GM12878 (cell line): Measurements from ENCODE around the gene ICAM4. TPM values are rescaled to one million over a fixed set of nuclear protein-coding genes. Genes with fewer than 3 reads are reported as not detected.
A peak's percentile ranks its signal among the peaks of the same experiment; 100 is the strongest.

Experiments
- ATAC-seq: fragments of 200-7000 bp; cut with Tn5 transposase; 3 replicates; pipeline ENCODE4 v1.9.1; 2020; ENCODE audit warnings: mild to moderate bottlenecking, moderate library complexity
- BruUV-seq: library from RNA; stranded (reverse); fragments of 400-500 nt; replicated peaks from 2 replicates; lab custom pipeline; 2021; lab: Mats Ljungman, UMichigan
- CTCF ChIA-PET: fragments of 300-600 bp; sonication (Branson Sonifier 250); formaldehyde crosslinking; extraction: SDS; loops from one replicate; lab custom pipeline; 2021; ENCODE audit warnings: inconsistent platforms; lab: Yijun Ruan, JAX
- POLR2A ChIA-PET: fragments of 350-600 bp; formaldehyde crosslinking; extraction: SDS; loops from one replicate; lab custom pipeline; 2021; ENCODE audit warnings: inconsistent platforms; lab: Charles Lee
- RAD21 ChIA-PET: fragments of 300-600 bp; sonication (Branson Sonifier 250); formaldehyde crosslinking; loops from one replicate; lab custom pipeline; 2023; ENCODE audit warnings: antibody characterized with exemption; ENCODE audit not compliant: unreplicated experiment; lab: Charles Lee
- SMC1A ChIA-PET: fragments of 300-600 bp; sonication (Branson Sonifier 250); formaldehyde crosslinking; loops from one replicate; lab custom pipeline; 2023; ENCODE audit not compliant: unreplicated experiment, uncharacterized antibody; lab: Charles Lee
- DNase-seq: peaks from one replicate; pipeline ENCODE4 v3.0.0-alpha.2; 2011; ENCODE audit warnings: low read depth, low spot score
- FAIRE-seq: peaks from 3 replicates; lab custom pipeline; 2011; peaks lifted over from hg19 to GRCh38; lab: Jason Lieb, UNC
- H2AFZ ChIP-seq: 2 replicates; pipeline ENCODE4 v1.6.0; 2011; ENCODE audit warnings: low read depth, low read length, control low read depth; ENCODE audit not compliant: control insufficient read depth
- H3K27ac ChIP-seq: 2 replicates; pipeline ENCODE4 v1.5.1; 2011; ENCODE audit warnings: control low read depth; ENCODE audit not compliant: control insufficient read depth, insufficient read depth
- H3K27me3 ChIP-seq, 2 experiments: replicated peaks in 1 of 2; 2 replicates each; pipeline versions ENCODE4 v1.6.0 to v1.6.1; 2011; ENCODE audit warnings: low read length in 1 of 2; ENCODE audit not compliant: control insufficient read depth in 2 of 2, insufficient read depth in 2 of 2
- H3K36me3 ChIP-seq, 2 experiments: 2 replicates each; pipeline ENCODE4 v1.5.1; 2011; ENCODE audit warnings: low read length in 1 of 2; ENCODE audit not compliant: control insufficient read depth in 2 of 2, insufficient read depth in 2 of 2
- H3K4me1 ChIP-seq: 2 replicates; pipeline ENCODE4 v1.6.1; 2011; ENCODE audit warnings: mild to moderate bottlenecking, low read length, moderate library complexity, mixed read lengths; ENCODE audit not compliant: control insufficient read depth, insufficient read depth
- H3K4me2 ChIP-seq: 2 replicates; pipeline ENCODE4 v1.6.0; 2011; ENCODE audit warnings: control low read depth; ENCODE audit not compliant: control insufficient read depth, insufficient read depth
- H3K4me3 ChIP-seq: fragments of 200-600 bp; sonication (generic); 2 replicates; pipeline ENCODE4 v1.5.1; 2016
- H3K79me2 ChIP-seq: 2 replicates; pipeline ENCODE4 v1.6.0; 2011; ENCODE audit warnings: low read length; ENCODE audit not compliant: control insufficient read depth, insufficient read depth
- H3K9ac ChIP-seq: 2 replicates; pipeline ENCODE4 v1.8.0; 2011; ENCODE audit warnings: low read length, control low read depth, mixed read lengths; ENCODE audit not compliant: control insufficient read depth, insufficient read depth
- H3K9me3 ChIP-seq: replicated peaks from 3 replicates; pipeline ENCODE4 v1.5.1; 2011; ENCODE audit warnings: mild to moderate bottlenecking, low read length; ENCODE audit not compliant: control insufficient read depth, insufficient read depth
- H4K20me1 ChIP-seq: 2 replicates; pipeline ENCODE4 v1.6.0; 2011; ENCODE audit not compliant: control insufficient read depth, insufficient read depth
- ASH2L ChIP-seq: fragments of 300-600, 200-600 bp; sonication (generic); IDR thresholded peaks from 2 replicates; pipeline ENCODE4 v1.6.1; 2017; ENCODE audit warnings: low read depth, mild to moderate bottlenecking, borderline replicate concordance
- DPF2 ChIP-seq: fragments of 450-650 bp; IDR thresholded peaks from 2 replicates; pipeline ENCODE4 v1.6.1; 2017; ENCODE audit warnings: mild to moderate bottlenecking
- FOXK2 ChIP-seq: fragments of 450-650 bp; IDR thresholded peaks from 2 replicates; pipeline ENCODE4 v1.6.1; 2017; ENCODE audit warnings: mild to moderate bottlenecking, moderate library complexity
- MEF2B ChIP-seq: fragments of 450-650 bp; IDR thresholded peaks from 2 replicates; pipeline ENCODE4 v1.6.1; 2018; ENCODE audit warnings: mild to moderate bottlenecking, moderate library complexity; ENCODE audit not compliant: partially characterized antibody, poor library complexity, severe bottlenecking
- NKRF ChIP-seq: fragments of 450-650 bp; conservative IDR thresholded peaks from 2 replicates; pipeline ENCODE4 v1.6.1; 2017; ENCODE audit warnings: mild to moderate bottlenecking, moderate library complexity
- NR2C2 ChIP-seq: IDR thresholded peaks from 2 replicates; pipeline ENCODE4 v1.6.1; 2011; ENCODE audit warnings: borderline replicate concordance, low read depth; ENCODE audit not compliant: control insufficient read depth, insufficient read length
- YY1 ChIP-seq: IDR thresholded peaks from 2 replicates; pipeline ENCODE4 v1.6.1; 2011; ENCODE audit warnings: low read depth, mild to moderate bottlenecking, low read length
- ZBTB33 ChIP-seq: fragments of 450-650 bp; IDR thresholded peaks from 2 replicates; pipeline ENCODE4 v1.6.1; 2017; ENCODE audit warnings: mild to moderate bottlenecking
- ZZZ3 ChIP-seq: IDR thresholded peaks from 2 replicates; pipeline ENCODE4 v1.6.1; 2011; ENCODE audit warnings: low read depth; ENCODE audit not compliant: control insufficient read depth, insufficient read length
- WGBS: methylation state at CpG from one replicate; pipeline ENCODE4 v1.1.6; 2016; ENCODE audit warnings: low lambda C conversion rate; ENCODE audit not compliant: insufficient replicate concordance, insufficient coverage; ENCODE audit errors: missing lambda C conversion rate; 5-methylcytosine and 5-hydroxymethylcytosine counted together
- in situ Hi-C: fragments of 300-500 bp; cut with MboI; formaldehyde crosslinking; loops from 9 replicates; pipeline ENCODE4 v1.14.3; 2018; ENCODE audit warnings: mixed read lengths
- intact Hi-C: fragments of 100-400 bp; cut with micrococcal nuclease; formaldehyde crosslinking; loops from one replicate; pipeline ENCODE4 v1.14.2; 2022; ENCODE audit not compliant: unreplicated experiment
- polyA plus RNA-seq, 11 experiments: library from polyadenylated mRNA; depleted of rRNA in 4 of 11; unstranded in 6 of 11; stranded (reverse) in 5 of 11; fragments of >200 nt; fragmentation: Nextera tagmentation in 4 of 11; fragmentation: Illumina TruSeq in 1 of 11; extraction: Ambion mirVana in 4 of 11; extraction: Trizol in 1 of 11; gene quantifications; 1 replicate in 1 of 11; 2 replicates in 10 of 11; pipeline versions ENCODE4 v1.2.1 to v1.2.3, GENCODE V29; 2011 to 2016; ENCODE audit warnings: inconsistent platforms in 2 of 11, missing spikeins in 2 of 11, low read depth in 1 of 11
- total RNA-seq, 4 experiments: library from RNA; depleted of rRNA in 3 of 4; stranded (reverse); fragments of >200 nt in 3 of 4; fragmentation: Illumina TruSeq in 1 of 4; extraction: Trizol in 1 of 4; gene quantifications; 2 replicates each; pipeline versions ENCODE4 v1.2.1 to v1.2.3, GENCODE V29; 2013 to 2021

The ICAM4 gene
- total and polyA plus RNA-seq, 10 of the 15 experiments (the other 5 are each of a cell fraction or from before 2014, with no cell fraction given) = 0.31 to 5.1 (median 1.7) TPM

GRCh38 chr19:10305139-10305806 is 18.5 kb downstream of the ICAM4 start (continued):
- TF ChIP-seq ZBTB33 (no peak), DPF2 (no peak), NR2C2 (peak; percentile 41), NKRF (no peak), FOXK2 (no peak), YY1 (no peak)

- no peaks in the 10 kb centered on the region for H4K20me1 ChIP-seq
- H3K79me2 ChIP-seq = no peaks in the 10 kb centered on the region
- H3K36me3 ChIP-seq = no peaks in the 10 kb centered on the region; a peak in 1 of 4 replicates
- RAD21 ChIA-PET = no interaction called here
- H3K4me2 ChIP-seq = no peak overlapping the region
- no peak overlapping the region for H3K27ac ChIP-seq
- ATAC-seq (no peak), FAIRE-seq (no peak), DNase-seq (no peak)
- no peak overlapping the region for H2AFZ ChIP-seq
- in situ Hi-C loops (no loop called here), intact Hi-C loops (no loop called here)
- H3K4me1 ChIP-seq = no peaks in the 10 kb centered on the region
- no peak for TF ChIP-seq ASH2L
- no peak for TF ChIP-seq ZZZ3
- no peak for TF ChIP-seq MEF2B
- no peaks in the 10 kb centered on the region for H3K9me3 ChIP-seq
- no TSS peak for BruUV-seq
- WGBS = 68% methylated on average over 5 of the region's 5 CpGs
- POLR2A ChIA-PET = interaction anchor here (0.6 to 0.7 kb wide), 2 partner anchors 13 to 185 kb away, joined by 3 to 4 read pairs; no protein-coding TSS in a partner anchor
- SMC1A ChIA-PET = no interaction called here
- H3K27me3 ChIP-seq = no peaks in the 10 kb centered on the region
- CTCF ChIA-PET = no interaction called here
- no peak overlapping the region for H3K4me3 ChIP-seq
- H3K9ac ChIP-seq = no peak overlapping the region
These were observed 19.6 kb downstream of the ICAM4 start for GRCh38 chr19:10306327-10306726.
